GM21786 (cell line): Measurements from ENCODE around the gene ADAM15.

Experiments
- ATAC-seq: cut with Tn5 transposase; IDR thresholded peaks from one replicate; pipeline ENCODE4 v1.9.1; 2021; ENCODE audit not compliant: unreplicated experiment

Gene ADAM15

GRCh38 chr1:155050560-155051341 is at the start of gene ADAM15:
TSS of gene ADAM15 (plus strand) at chr1:155051316. CDS start at chr1:155051387, 71 bp downstream.
- peak; percentile 50 for ATAC-seq

GRCh38 chr1:155001425-155001674 is 49.8 kb upstream of the ADAM15 start:
- ATAC-seq: no peak

GRCh38 chr1:155001675-155002463 is 49.2 kb upstream of the ADAM15 start:
- ATAC-seq: peak; percentile 35

GRCh38 chr1:155002464-155003226 is 48.5 kb upstream of the ADAM15 start, which contains the start of gene ZBTB7B:
TSS of gene ZBTB7B (plus strand) at chr1:155002802. CDS start at chr1:155014661, 11,859 bp downstream.
- no peak for ATAC-seq

- ATAC-seq: no peak
These were observed 47.8 kb upstream of the ADAM15 start for GRCh38 chr1:155003227-155003765.

- ATAC-seq: no peak
These were observed 47.3 kb upstream of the ADAM15 start for GRCh38 chr1:155003766-155004351.

GRCh38 chr1:155004352-155005075 is 46.6 kb upstream of the ADAM15 start:
- no peak for ATAC-seq

- ATAC-seq: no peak
These were observed 45.8 kb upstream of the ADAM15 start for GRCh38 chr1:155005076-155006011.

- no peak for ATAC-seq
These were observed 44.5 kb upstream of the ADAM15 start for GRCh38 chr1:155006601-155007101.

GRCh38 chr1:155007251-155007828 is 43.8 kb upstream of the ADAM15 start:
- ATAC-seq: no peak

- ATAC-seq: no peak
These were observed 42.8 kb upstream of the ADAM15 start for GRCh38 chr1:155008015-155008941.

GRCh38 chr1:155009221-155009711 is 41.9 kb upstream of the ADAM15 start:
- ATAC-seq: no peak

- no peak for ATAC-seq
These were observed 41.4 kb upstream of the ADAM15 start for GRCh38 chr1:155009742-155010141.

- ATAC-seq: no peak
These were observed 40.8 kb upstream of the ADAM15 start for GRCh38 chr1:155010211-155010918.

- ATAC-seq: no peak
These were observed 40.1 kb upstream of the ADAM15 start for GRCh38 chr1:155011004-155011416.

GRCh38 chr1:155011437-155012025 is 39.6 kb upstream of the ADAM15 start:
- ATAC-seq: no peak
